GM19468 (cell line): ENCODE results near the gene KMT5B.
"Not testable (repeated sequence)": the region's sequence is repeated elsewhere in the genome, so short reads cannot be mapped to it uniquely, and the experiment has no call there.

Experiments
- ATAC-seq: cut with Tn5 transposase; IDR thresholded peaks from one replicate; pipeline ENCODE4 v1.9.1; 2021; ENCODE audit warnings: mild to moderate bottlenecking, moderate library complexity, moderate number of reproducible peaks; ENCODE audit not compliant: unreplicated experiment; ENCODE audit errors: extremely low read depth

The KMT5B gene

DNA sequence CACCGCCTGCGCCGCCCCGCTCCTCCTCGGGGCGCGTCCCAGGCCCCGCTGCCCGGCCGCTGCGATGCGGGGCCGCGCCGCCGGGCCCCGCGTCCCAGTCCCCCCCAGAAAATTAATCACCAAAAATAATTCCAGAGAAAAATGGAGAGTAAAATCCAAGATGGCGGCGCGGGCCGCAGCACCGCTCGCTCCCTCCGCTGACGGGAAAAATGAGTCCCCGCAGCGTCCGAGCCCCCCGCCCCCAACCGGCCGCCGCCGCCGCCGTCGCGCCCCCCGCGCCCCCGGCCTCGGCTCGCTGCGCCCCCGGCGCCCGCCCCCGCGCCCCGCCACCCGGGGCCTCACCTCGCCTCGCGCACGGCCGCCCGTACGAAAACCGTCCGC lies at the start of gene KMT5B:
TSS of gene KMT5B (minus strand) at position 162 of the 381 bp plus-strand sequence. CDS start 23,220 bp downstream, outside the sequence.
- no peak for ATAC-seq

- no peak for ATAC-seq
These were observed 49.4 kb upstream of the KMT5B start for GRCh38 chr11:68262544-68262827.

- no peak for ATAC-seq
These were observed 48.9 kb upstream of the KMT5B start for GRCh38 chr11:68261749-68262543.

DNA sequence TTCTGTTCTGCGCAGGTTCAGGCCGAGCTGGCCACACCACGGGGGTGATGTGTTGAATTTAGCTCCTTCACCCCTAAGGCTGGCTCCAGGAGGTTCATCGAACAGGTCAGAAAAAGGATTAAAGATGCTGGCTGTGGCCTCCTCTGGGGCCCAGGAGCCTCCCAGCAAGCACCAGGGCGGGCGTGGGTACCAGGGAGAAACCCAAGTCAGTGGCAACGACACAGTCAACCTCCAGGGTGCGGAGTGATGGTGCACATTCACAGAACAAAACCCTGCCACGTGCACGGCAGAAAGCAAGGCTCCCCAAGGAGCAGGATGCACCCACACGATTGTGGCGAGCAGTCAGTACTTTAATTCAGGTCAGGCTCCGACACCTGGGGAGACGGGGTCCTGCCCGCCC lies 47.9 kb upstream of the KMT5B start:
- ATAC-seq = no peak

GRCh38 chr11:68260484-68260883 lies 47.4 kb upstream of the KMT5B start:
- ATAC-seq = no peak

- no peak for ATAC-seq
These were observed 46.2 kb upstream of the KMT5B start for GRCh38 chr11:68259122-68259959.

DNA sequence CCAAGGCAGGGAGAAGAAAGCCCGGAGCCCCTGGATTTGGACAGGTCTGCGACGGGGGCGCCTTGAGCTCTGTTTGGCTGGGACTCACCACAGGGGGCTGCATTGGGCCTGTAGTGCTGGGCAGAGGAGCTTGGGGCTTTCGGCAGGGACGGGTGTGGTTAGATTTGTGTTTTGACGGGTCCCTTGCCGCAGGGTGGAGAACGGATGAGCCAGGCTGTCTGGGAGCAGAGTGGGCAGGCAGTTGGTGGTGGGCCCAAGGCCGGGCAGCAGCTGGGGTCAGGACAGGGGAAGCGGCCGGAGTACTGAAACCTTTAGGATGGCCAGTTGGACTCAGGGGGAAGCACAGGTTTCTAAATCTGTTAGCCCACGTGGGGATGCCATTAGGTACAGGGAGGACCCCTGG lies 45.3 kb upstream of the KMT5B start:
- no peak for ATAC-seq

DNA sequence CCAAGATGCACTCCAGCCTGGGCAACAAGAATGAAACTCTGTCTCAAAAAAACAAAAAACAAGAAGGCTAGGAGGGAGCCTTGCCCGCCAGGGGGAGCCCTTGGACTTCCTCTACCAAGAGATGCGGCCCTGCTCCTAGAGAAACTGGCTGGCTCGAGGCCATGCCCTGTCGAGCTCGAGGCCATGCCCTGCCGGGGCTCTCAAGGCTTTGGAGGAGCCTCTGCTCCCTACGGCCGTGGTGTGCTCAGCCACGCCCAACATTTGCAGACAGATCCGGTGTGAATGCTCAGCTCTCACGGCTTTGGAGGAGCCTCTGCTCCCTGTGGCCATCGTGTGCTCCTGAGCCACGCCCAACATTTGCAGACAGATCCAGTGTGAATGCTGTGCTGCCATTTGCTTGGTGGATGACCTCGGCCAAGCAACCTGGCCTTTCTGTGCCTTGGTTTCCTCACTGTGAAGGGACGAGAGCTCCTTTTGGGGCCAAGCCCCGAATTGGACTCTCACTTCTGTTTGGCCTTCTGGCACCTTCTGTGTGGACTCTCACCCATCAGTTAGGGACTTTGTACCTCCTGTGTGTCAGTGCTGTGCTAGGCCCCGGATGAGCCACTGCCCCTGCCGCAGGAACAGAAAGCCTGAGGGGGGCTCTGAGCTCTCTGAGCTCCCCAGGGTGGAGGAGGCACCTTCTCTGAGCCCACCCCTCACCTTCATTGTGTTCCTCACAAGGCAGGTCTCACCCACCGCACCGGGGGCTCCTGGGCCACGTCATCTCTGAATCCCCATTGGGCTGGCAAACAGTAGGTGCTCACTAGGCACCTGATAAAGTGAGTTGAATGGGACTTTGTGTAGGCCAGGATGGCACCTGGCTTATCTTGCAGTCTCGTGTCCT lies 44.6 kb upstream of the KMT5B start:
- no peak for ATAC-seq

DNA sequence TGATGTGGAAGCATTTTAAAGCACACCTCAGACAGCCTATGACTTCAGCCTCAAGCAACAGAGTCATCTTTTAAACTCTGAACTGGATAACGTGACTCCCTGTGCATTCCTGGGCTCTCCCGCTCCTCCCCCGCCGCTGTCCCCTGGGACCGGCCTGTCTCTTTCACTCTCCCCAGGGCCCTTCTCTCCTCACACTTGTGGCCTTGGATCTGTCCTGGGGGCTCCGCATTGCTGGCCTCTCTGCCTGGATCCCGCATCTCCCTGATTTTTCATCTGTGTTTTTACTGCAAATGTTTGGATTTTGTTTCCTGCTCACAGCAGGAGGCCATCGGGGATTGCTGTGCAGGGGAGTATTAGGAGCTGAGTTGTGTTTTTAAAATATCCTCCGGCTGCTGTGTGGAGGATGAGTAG lies 43.2 kb upstream of the KMT5B start:
- ATAC-seq = no peak

GRCh38 chr11:68255526-68255925 lies 42.4 kb upstream of the KMT5B start:
- ATAC-seq = no peak

- ATAC-seq = no peak
These were observed 41.3 kb upstream of the KMT5B start for GRCh38 chr11:68254421-68254820.

- ATAC-seq = no peak
These were observed 38.7 kb upstream of the KMT5B start for GRCh38 chr11:68251765-68252164.

- ATAC-seq = not testable (repeated sequence)
These were observed 31.8 kb upstream of the KMT5B start for GRCh38 chr11:68244912-68245311.

- not testable (repeated sequence) for ATAC-seq
These were observed 30.8 kb upstream of the KMT5B start for GRCh38 chr11:68243847-68244246.

- ATAC-seq = no peak
These were observed 29.5 kb upstream of the KMT5B start for GRCh38 chr11:68242616-68243015.

DNA sequence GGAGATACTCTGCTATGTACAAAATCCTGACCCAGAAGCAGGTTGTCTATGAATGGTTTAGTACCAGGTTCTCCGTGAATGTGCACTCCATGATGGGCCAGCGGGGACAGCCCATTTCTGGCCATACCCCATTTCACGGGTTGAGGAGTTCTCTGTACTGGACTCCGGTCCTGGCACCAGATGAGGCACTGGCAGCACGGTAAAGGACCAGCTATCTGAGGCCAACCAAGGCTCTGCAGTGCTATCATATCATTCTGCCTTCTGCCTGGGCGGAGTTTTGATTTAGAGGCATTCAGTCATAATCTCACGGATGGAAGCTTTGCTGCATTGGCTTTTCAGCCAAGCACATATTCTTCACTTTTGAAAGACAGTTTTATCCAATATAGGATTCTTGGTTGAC lies 18.5 kb upstream of the KMT5B start:
- no peak for ATAC-seq

DNA sequence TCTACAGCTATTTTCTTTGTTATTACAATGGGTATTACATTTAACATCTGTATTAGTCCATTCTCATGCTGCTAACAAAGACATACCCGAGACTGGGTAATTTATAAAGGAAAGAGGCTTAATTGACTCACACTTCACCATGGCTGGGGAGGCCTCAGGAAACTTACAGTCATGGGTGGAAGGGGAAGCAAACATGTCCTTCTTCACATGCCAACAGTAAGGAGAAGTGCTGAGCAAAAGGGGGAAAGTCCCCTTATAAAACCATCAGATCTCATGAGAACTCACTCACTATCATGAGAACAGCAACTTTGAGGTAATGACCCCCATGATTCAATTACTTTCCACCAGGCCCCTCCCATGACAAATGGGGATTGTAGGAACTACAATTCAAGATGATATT lies 16.5 kb upstream of the KMT5B start:
- no peak for ATAC-seq

DNA sequence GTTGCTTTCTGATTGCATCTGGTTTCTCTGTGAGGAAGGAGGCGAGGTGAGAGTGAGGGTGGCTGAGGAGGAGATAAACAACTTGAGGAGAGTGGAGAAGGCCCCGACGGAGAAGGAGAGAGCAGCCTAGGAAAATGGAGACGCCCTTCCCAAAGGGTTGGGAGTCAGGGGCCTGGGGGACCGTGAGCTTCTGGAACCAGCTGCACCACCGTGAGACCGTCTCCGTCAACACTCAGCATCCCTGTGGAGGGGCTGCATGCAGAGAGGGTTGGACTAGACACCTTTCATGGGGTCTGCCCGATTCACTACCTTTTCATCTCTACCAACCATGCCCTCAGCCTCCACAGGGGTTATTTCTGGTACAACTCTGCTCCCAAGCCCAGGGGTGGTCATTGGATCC lies 13.3 kb upstream of the KMT5B start:
- no peak for ATAC-seq

- no peak for ATAC-seq
These were observed 11.5 kb upstream of the KMT5B start for GRCh38 chr11:68224606-68225005.

DNA sequence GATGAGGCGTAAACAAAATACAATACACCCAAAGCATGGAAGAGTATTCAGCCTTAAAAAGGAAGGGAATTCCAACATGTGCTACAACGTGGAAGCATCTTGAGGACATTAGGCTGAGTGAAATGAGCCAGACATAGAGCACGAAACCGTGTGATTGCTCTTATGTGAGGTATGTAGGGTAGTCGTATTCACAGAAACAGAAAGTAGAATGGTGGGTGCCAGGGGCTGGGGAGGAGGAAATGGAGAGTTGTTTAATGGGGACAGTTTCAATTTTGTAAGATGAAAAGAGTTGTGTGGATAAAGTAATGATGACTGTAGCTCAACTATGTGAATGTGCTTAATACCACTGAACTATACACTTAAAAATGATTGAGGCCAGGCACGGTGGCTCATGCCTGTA lies 10.2 kb upstream of the KMT5B start:
- no peak for ATAC-seq

- no peak for ATAC-seq
These were observed 8.3 kb upstream of the KMT5B start for GRCh38 chr11:68221406-68221805.
